Stimulated activated effector memory CD8-positive, alpha-beta T cell treated with anti-CD3 and anti-CD28 coated beads, Interleukin-12 subunit alpha, Interleukin-12 subunit beta, amount 100 ng/mL, for 72 hours (primary cell): ENCODE data around the gene SLC2A5.
A peak's percentile ranks its signal among the peaks of the same experiment; 100 is the strongest.

Source experiments
- ATAC-seq: fragments of 150-1000 bp; cut with Tn5 transposase; 2 replicates; pipeline ENCODE4 v1.10.0; 2021
- DNase-seq, 2 donors: peaks; one replicate each; pipeline ENCODE4 v3.0.0; 2021 to 2022; ENCODE audit warnings: low spot score in 2 of 2
- H3K27ac Mint-ChIP-seq: one replicate; pipeline ENCODE4 v1.8.0; 2022; ENCODE audit warnings: mild to moderate bottlenecking, mixed read lengths
- H3K36me3 Mint-ChIP-seq: one replicate; pipeline ENCODE4 v1.8.0; 2022; ENCODE audit warnings: mild to moderate bottlenecking, mixed read lengths
- H3K4me1 Mint-ChIP-seq: one replicate; pipeline ENCODE4 v1.8.0; 2022; ENCODE audit warnings: mixed read lengths
- H3K4me3 Mint-ChIP-seq: one replicate; pipeline ENCODE4 v1.8.0; 2022; ENCODE audit warnings: mild to moderate bottlenecking, mixed read lengths
- H3K9me3 Mint-ChIP-seq: one replicate; pipeline ENCODE4 v1.8.0; 2022; ENCODE audit warnings: mixed read lengths

Gene SLC2A5

DNA sequence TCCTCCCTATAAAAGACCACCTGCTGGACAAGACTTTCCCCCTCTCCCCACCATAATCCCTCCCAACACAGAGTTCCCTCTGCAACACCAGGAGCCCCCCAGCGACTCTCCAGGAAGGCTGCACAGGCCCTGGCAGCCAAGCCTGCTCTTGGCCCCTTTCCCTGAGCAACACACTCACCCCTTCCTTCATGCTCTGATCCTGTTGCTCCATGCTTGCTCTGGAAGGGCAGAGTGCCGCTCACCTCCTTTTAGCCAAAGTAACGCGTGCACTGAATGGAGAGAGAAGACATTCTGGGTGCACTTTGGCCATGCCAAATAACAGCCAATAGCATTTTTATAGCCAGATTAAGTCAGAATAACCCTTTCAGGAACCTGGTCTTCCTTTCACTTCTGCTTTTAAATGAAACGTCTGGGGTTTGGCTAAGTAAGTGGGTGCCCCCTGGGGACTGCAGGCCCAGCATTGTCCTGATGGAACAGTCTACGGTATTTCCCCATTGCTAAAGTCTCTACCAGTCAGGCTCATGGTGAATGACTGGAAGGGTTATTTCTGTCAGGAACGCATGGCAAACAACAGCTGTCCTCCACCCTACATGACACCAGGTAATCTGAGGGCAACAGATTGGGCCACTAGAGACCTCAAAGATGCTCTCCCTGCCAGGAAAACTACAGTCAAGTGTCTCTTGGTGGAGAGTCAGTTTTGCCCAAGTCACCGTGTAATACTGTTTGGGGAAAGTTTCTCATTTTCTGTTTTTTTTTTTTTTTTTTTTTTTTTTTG lies at the start of gene SLC2A5:
Gene SLC2A5 (minus strand): TSS at position 310 of the 775 bp plus-strand sequence. CDS start 99 bp downstream, at position 211.
- DNase-seq (no peak), ATAC-seq (peak; percentile 50)
- no peaks in the 10 kb centered on the region for H3K36me3 Mint-ChIP-seq
- H3K4me3 Mint-ChIP-seq, result peak within 1 kb of the TSS; percentile 26
- H3K27ac Mint-ChIP-seq, result no peak within 1 kb of the TSS
- no peaks in the 10 kb centered on the region for H3K9me3 Mint-ChIP-seq
- H3K4me1 Mint-ChIP-seq, result peaks cover 14% of the 10 kb centered on the region

- DNase-seq, result no peak
- no peak for ATAC-seq
- Mint-ChIP-seq H3K4me1 (peaks cover 23% of the 10 kb centered on the region), H3K36me3 (no peaks in the 10 kb centered on the region), H3K4me3 (no peak overlapping the region), H3K27ac (no peak overlapping the region), H3K9me3 (no peaks in the 10 kb centered on the region)
These were observed 48.8 kb upstream of the SLC2A5 start for GRCh38 chr1:9118186-9118585.

DNA sequence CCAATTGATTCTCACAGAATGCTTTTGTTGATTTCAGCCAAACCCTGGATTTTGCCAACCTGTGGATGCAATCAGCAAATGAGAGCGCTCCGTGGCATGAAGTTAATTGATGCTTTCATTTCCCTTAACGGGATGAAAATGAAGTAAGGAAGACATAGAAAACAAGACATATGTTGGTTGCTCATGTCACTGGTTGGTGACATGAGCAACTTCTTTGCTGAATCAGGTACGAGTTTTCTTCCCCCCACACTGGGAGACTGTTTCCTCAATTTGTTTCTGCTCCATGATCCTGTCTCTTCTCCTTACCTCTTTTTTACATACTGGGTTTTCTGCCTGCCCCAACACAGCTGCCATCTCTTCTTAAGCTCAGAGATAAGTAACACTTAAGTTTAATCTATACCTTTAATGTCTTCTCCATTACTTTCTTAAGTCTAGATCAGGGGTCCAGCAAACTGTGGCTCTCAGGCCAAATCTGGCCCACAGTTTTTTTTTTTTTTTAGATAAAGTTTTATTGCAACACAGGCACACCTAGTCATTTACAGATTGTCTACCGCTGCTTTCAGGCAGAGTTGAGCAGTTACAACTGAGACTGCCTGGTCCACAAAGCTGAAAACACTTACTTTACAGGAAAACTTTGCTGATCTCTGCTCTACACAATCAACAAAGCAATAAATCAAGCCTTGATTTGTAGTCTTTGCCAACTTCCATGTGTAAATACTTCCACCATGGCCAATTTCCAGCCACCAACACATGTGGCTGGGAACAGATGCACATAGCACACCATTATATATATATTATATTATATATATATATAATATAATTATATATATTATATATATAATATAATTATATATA lies 46.1 kb upstream of the SLC2A5 start:
- DNase-seq, result no peak
- Mint-ChIP-seq H3K9me3 (no peaks in the 10 kb centered on the region), H3K4me1 (peaks cover 36% of the 10 kb centered on the region), H3K27ac (no peak overlapping the region), H3K36me3 (no peaks in the 10 kb centered on the region), H3K4me3 (no peak overlapping the region)
- ATAC-seq, result no peak

- Mint-ChIP-seq H3K27ac (no peak overlapping the region), H3K4me1 (peaks cover 36% of the 10 kb centered on the region), H3K36me3 (peaks cover 2% of the 10 kb centered on the region), H3K4me3 (no peak overlapping the region), H3K9me3 (no peaks in the 10 kb centered on the region)
- peak; percentile 59 for ATAC-seq
- no peak for DNase-seq
These were observed 43.8 kb upstream of the SLC2A5 start for GRCh38 chr1:9112961-9113880.

- H3K36me3 Mint-ChIP-seq, result peaks cover 5% of the 10 kb centered on the region
- H3K4me1 Mint-ChIP-seq, result peaks cover 31% of the 10 kb centered on the region
- ATAC-seq, result peak; percentile 75
- no peak for DNase-seq
- no peak overlapping the region for H3K4me3 Mint-ChIP-seq
- H3K27ac Mint-ChIP-seq, result peak overlapping the region; percentile 34
- H3K9me3 Mint-ChIP-seq, result no peaks in the 10 kb centered on the region
These were observed 42.5 kb upstream of the SLC2A5 start for GRCh38 chr1:9111957-9112356.

DNA sequence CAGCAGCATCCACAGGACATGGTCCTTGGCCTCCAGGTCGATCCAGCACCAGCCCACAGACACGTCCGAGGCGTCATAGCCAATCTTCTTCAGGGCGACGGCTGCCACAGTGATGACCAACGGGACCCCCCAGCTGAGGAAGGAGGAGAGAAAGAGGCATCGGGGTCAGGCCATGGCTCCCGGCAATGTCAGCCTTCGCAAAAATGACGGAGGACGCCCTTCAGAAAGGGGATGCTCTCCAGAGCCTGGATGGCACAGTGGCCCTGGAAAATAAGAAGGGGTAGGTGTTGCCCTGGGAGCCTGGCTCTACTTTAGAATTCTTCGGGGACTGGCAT lies 41.9 kb upstream of the SLC2A5 start:
- H3K4me3 Mint-ChIP-seq, result no peak overlapping the region
- H3K9me3 Mint-ChIP-seq, result no peaks in the 10 kb centered on the region
- peaks cover 5% of the 10 kb centered on the region for H3K36me3 Mint-ChIP-seq
- peak overlapping the region; percentile 34 for H3K27ac Mint-ChIP-seq
- ATAC-seq (no peak), DNase-seq (no peak)
- H3K4me1 Mint-ChIP-seq, result peaks cover 31% of the 10 kb centered on the region

GRCh38 chr1:9110669-9111356 lies 41.4 kb upstream of the SLC2A5 start:
- H3K4me3 Mint-ChIP-seq, result no peak overlapping the region
- ATAC-seq, result peak; percentile 73

GRCh38 chr1:9108056-9108665 lies 38.7 kb upstream of the SLC2A5 start:
- no peak for DNase-seq
- Mint-ChIP-seq H3K27ac (no peak overlapping the region), H3K4me3 (no peak overlapping the region), H3K4me1 (peaks cover 24% of the 10 kb centered on the region), H3K9me3 (no peaks in the 10 kb centered on the region), H3K36me3 (peaks cover 5% of the 10 kb centered on the region)
- ATAC-seq, result no peak

More at GRCh38 chr1:9110669-9111356, 41.4 kb upstream of the SLC2A5 start:
- H3K9me3 Mint-ChIP-seq, result no peaks in the 10 kb centered on the region
- peaks cover 5% of the 10 kb centered on the region for H3K36me3 Mint-ChIP-seq
- peak; percentile 85 to 90 for DNase-seq
- H3K4me1 Mint-ChIP-seq, result peaks cover 31% of the 10 kb centered on the region
- no peak overlapping the region for H3K27ac Mint-ChIP-seq

DNA sequence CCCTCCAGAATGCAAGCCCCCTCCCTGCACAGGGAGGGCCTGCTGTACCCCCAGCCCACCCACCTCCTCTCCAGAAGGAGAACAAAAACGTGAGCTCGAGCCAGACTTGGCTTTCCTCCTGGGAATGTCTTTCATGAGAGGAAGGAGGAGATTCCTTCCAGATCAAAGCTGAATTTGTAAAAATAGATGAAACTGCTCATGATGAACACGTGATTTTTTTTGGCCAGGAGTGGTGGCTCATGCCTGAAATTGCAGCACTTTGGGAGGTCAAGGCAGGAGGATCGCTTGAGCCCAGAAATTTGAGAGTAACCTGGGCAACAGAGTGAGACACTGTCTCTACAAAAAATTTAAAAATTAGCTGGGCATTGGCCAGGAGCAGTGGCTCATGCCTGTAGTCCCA lies 37.7 kb upstream of the SLC2A5 start:
- Mint-ChIP-seq H3K27ac (no peak overlapping the region), H3K4me3 (no peak overlapping the region), H3K36me3 (peaks cover 13% of the 10 kb centered on the region), H3K4me1 (peaks cover 15% of the 10 kb centered on the region), H3K9me3 (no peaks in the 10 kb centered on the region)
- ATAC-seq (no peak), DNase-seq (no peak)

GRCh38 chr1:9106286-9106685 lies 36.9 kb upstream of the SLC2A5 start:
- peaks cover 16% of the 10 kb centered on the region for H3K36me3 Mint-ChIP-seq
- H3K27ac Mint-ChIP-seq, result no peak overlapping the region
- ATAC-seq (no peak), DNase-seq (no peak)
- no peaks in the 10 kb centered on the region for H3K9me3 Mint-ChIP-seq
- H3K4me1 Mint-ChIP-seq, result peaks cover 7% of the 10 kb centered on the region
- no peak overlapping the region for H3K4me3 Mint-ChIP-seq

DNA sequence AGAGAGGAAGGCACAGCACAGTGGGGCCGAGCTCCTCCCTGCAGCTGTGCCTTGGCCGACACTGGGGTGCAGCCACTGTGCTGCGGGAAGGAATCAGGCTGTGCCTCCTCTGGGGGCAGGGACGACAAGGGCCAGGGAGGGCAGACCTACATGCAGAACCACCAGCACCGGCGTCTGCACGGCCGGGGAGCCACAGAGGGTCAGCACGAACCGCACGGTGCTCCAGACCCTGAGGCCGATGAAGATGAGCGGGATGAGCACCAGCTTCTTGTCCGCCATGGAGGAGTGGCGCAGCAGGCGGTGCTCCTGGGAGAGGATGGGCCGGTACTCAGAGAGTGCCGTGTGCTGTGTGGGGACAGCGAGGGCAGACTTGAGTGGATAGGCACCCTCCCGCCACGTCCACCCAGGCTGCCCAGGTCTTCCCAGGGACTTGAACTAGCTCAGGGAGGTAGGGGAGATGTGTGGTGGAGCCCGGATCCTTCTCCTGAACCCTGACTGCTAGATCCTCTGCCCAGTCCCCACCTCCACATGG lies 36.0 kb upstream of the SLC2A5 start:
- no peak for DNase-seq
- Mint-ChIP-seq H3K4me3 (no peak overlapping the region), H3K36me3 (peaks cover 16% of the 10 kb centered on the region), H3K9me3 (no peaks in the 10 kb centered on the region), H3K4me1 (no peaks in the 10 kb centered on the region), H3K27ac (no peak overlapping the region)
- peak; percentile 25 for ATAC-seq

DNA sequence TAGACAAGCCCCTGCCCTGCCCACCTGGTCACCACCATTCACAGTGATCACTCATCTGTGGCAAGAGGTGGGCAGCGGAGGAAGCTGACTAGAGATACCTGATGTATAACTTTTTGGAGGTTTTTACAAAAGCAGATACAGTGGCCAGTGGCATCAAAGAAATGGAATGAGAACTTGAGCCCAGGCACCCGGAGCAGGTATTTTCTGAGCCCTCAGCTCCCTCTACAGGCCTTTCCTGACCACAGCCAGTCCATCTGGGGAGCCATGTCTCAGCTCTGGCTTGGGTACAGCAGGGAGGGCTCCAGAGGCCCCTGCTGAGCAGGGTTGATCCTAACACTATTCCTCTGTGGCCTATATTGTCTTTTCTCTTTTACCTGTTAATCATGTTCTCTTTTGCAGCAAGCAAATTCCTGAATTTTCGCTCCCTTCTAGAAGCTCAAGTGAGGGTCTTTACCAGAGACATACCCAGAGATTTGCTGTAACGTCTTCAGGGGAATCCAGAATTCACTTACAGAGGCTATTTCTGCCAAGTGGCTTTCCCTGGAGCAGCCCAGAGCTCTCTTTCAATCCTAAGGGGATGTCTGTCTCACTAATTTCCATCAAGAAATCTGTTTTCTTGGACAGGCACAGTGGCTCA lies 32.2 kb upstream of the SLC2A5 start:
- H3K9me3 Mint-ChIP-seq, result no peaks in the 10 kb centered on the region
- DNase-seq (no peak), ATAC-seq (peak; percentile 43)
- peaks cover 11% of the 10 kb centered on the region for H3K36me3 Mint-ChIP-seq
- H3K4me3 Mint-ChIP-seq, result no peak overlapping the region
- H3K4me1 Mint-ChIP-seq, result no peaks in the 10 kb centered on the region
- H3K27ac Mint-ChIP-seq, result no peak overlapping the region

DNA sequence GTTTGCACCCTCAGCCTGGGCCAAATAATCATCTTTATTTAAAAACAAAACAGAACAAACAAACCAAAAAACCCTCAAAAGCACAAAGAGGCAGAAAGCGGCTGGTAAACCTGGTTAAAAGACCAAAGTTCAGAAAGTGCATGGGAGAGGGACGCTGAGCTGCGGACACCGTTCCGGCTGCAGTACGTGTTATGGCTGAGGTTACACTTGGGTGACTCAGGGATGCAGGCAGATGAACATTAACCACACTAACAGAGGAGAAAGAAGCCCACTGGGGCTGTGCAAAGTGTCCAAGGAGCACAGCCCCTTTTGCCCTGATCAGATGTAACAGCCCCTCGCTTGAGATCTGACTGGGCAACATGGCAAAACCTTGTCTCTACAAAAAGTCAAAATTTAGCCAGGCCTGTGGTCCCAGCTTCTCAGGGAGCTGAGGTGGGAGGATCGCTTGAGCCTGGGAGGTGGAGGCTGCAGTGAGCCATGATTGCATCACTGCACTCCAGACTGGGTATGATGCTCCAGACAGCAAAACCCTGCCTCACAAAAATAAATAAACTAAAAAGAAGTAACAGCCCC lies 31.1 kb upstream of the SLC2A5 start:
- ATAC-seq (no peak), DNase-seq (no peak)
- Mint-ChIP-seq H3K9me3 (no peaks in the 10 kb centered on the region), H3K4me1 (no peaks in the 10 kb centered on the region), H3K36me3 (peaks cover 11% of the 10 kb centered on the region), H3K4me3 (no peak overlapping the region), H3K27ac (no peak overlapping the region)
